Stomach (tissue), 4 donors: ENCODE measurements around the gene MKKS.

Experiments used
- CTCF ChIP-seq, 7 experiments: fragments of 450-650 bp in 4 of 7; fragments of 200-600 bp in 3 of 7; sonication (generic) in 3 of 7; IDR thresholded peaks; one replicate each; pipeline ENCODE4 v1.5.1; 2016 to 2019; ENCODE audit warnings: antibody characterized with exemption in 7 of 7, control low read depth in 2 of 7, mild to moderate bottlenecking in 1 of 7
- POLR2A ChIP-seq, 4 donors: fragments of 450-650 bp; IDR thresholded peaks; one replicate each; pipeline ENCODE4 v1.6.1; 2016; ENCODE audit warnings: antibody characterized with exemption in 4 of 4, control low read depth in 2 of 4, mild to moderate bottlenecking in 1 of 4, moderate library complexity in 1 of 4

GRCh38 chr20:10374036-10374435 is 60.0 kb downstream of the MKKS start:
- TF ChIP-seq POLR2A (IDR thresholded peaks at IDR 0.05) (no peak), CTCF (IDR thresholded peaks at IDR 0.05) (no peak)
